Stimulated activated CD4-positive, alpha-beta T cell treated with anti-CD3 and anti-CD28 coated beads, Interleukin-2, amount 100 ng/mL, for 4 hours (primary cell): ENCODE measurements around the gene LRRFIP1.
"Not testable (repeated sequence)": the region's sequence is repeated elsewhere in the genome, so short reads cannot be mapped to it uniquely, and the experiment has no call there.

ENCODE experiments used
- DNase-seq: peaks from one replicate; pipeline ENCODE4 v3.0.0-alpha.2; 2020; ENCODE audit warnings: low read depth

The LRRFIP1 gene

GRCh38 chr2:237744613-237745249, 117.3 kb downstream of the LRRFIP1 start:
- peak; percentile 61 for DNase-seq

GRCh38 chr2:237745250-237745613, 117.8 kb downstream of the LRRFIP1 start:
- DNase-seq, result no peak

- DNase-seq, result no peak
These were observed 119.1 kb downstream of the LRRFIP1 start for GRCh38 chr2:237746302-237747080.

- DNase-seq, result no peak
These were observed 119.8 kb downstream of the LRRFIP1 start for GRCh38 chr2:237747189-237747588.

GRCh38 chr2:237749002-237749401, 121.6 kb downstream of the LRRFIP1 start:
- DNase-seq, result no peak

- no peak for DNase-seq
These were observed 122.6 kb downstream of the LRRFIP1 start for GRCh38 chr2:237749961-237750360.

GRCh38 chr2:237750441-237750840, 123.1 kb downstream of the LRRFIP1 start:
- DNase-seq, result not testable (repeated sequence)

GRCh38 chr2:237752761-237753165, 125.4 kb downstream of the LRRFIP1 start:
- DNase-seq, result no peak

- DNase-seq, result no peak
These were observed 126.8 kb downstream of the LRRFIP1 start for GRCh38 chr2:237754182-237754581.

- no peak for DNase-seq
These were observed 127.3 kb downstream of the LRRFIP1 start for GRCh38 chr2:237754626-237755248.

- no peak for DNase-seq
These were observed 130.2 kb downstream of the LRRFIP1 start for GRCh38 chr2:237757616-237758015.

GRCh38 chr2:237758185-237758584, 130.8 kb downstream of the LRRFIP1 start:
- no peak for DNase-seq

- no peak for DNase-seq
These were observed 131.8 kb downstream of the LRRFIP1 start for GRCh38 chr2:237759176-237759575.

- no peak for DNase-seq
These were observed 133.4 kb downstream of the LRRFIP1 start for GRCh38 chr2:237760506-237761502.

- not testable (repeated sequence) for DNase-seq
These were observed 135.2 kb downstream of the LRRFIP1 start for GRCh38 chr2:237762291-237763182.

- no peak for DNase-seq
These were observed 136.4 kb downstream of the LRRFIP1 start for GRCh38 chr2:237763812-237764211.

- not testable (repeated sequence) for DNase-seq
These were observed 137.7 kb downstream of the LRRFIP1 start for GRCh38 chr2:237765122-237765521.

- DNase-seq, result no peak
These were observed 138.5 kb downstream of the LRRFIP1 start for GRCh38 chr2:237765875-237766274.

GRCh38 chr2:237766340-237766739, 139.0 kb downstream of the LRRFIP1 start:
- DNase-seq, result no peak

- no peak for DNase-seq
These were observed 145.1 kb downstream of the LRRFIP1 start for GRCh38 chr2:237772513-237772912.

GRCh38 chr2:237773826-237774225, 146.4 kb downstream of the LRRFIP1 start:
- no peak for DNase-seq
